Measurements from ENCODE around the gene USP10. TPM values are rescaled to one million over a fixed set of nuclear protein-coding genes. Genes with fewer than 3 reads are reported as not detected.

Gene USP10
- total RNA-seq, 1 donor from 2014 or later = 67.8 TPM

DNA sequence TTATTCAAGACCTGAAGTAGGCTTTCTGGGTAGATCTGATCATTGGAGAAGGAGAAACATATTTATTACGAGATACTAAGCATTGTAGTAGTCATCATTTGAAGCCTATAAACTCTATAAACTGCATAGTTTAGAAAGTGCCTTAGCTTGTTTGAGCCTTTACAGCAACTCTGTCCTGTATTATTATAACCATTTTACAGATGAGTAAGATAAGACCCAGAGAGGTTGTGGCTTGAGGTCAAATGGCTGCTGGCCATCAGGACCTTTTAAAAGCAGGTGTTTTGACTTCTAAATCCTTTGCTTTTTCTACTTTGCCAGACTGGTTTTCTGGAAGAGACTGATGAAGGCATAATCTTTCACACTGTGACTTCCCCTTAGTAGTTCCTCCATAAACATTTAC, 7.1 kb downstream of the USP10 start:
- Histone ChIP-seq H3K27me3 (ENCODE audit: control insufficient read depth, insufficient read depth, low read length) (no peaks in the 10 kb centered on the region), H3K4me3 (ENCODE audit: low read depth, low read length) (no peak overlapping the region), H3K36me3 (ENCODE audit: control insufficient read depth, insufficient read depth, low read length) (no peaks in the 10 kb centered on the region)
- TF ChIP-seq, protein P1, sequence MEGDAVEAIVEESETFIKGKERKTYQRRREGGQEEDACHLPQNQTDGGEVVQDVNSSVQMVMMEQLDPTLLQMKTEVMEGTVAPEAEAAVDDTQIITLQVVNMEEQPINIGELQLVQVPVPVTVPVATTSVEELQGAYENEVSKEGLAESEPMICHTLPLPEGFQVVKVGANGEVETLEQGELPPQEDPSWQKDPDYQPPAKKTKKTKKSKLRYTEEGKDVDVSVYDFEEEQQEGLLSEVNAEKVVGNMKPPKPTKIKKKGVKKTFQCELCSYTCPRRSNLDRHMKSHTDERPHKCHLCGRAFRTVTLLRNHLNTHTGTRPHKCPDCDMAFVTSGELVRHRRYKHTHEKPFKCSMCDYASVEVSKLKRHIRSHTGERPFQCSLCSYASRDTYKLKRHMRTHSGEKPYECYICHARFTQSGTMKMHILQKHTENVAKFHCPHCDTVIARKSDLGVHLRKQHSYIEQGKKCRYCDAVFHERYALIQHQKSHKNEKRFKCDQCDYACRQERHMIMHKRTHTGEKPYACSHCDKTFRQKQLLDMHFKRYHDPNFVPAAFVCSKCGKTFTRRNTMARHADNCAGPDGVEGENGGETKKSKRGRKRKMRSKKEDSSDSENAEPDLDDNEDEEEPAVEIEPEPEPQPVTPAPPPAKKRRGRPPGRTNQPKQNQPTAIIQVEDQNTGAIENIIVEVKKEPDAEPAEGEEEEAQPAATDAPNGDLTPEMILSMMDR (IDR thresholded peaks at IDR 0.05; ENCODE audit: insufficient read depth, low read length, poor library complexity, severe bottlenecking) = no peak
- DNase-seq (ENCODE audit: low read depth) = no peak

DNA sequence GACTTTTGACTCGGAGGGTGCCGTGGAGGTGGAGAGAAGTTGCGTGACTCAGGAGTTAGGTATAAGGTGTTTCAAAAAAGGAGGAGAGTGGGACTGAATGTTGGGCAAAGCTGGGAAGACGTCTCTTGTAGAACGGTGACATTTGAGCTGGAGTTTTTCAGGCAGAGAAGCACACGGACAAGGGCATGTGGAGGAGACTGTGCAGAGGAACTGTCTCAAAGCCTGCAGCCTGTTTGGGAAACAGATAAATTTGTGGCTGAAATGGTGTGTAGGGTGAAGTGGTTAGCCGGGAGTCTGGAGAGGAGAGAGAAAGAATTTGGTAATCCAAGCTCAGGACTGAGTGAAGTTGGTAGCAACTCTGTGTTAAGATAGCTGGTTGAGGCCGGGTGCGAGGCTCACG, 9.8 kb downstream of the USP10 start:
- H3K27me3 ChIP-seq (ENCODE audit: control insufficient read depth, insufficient read depth, low read length) = no peaks in the 10 kb centered on the region
- DNase-seq (ENCODE audit: low read depth) = no peak
- H3K4me3 ChIP-seq (ENCODE audit: low read depth, low read length) = no peak overlapping the region
- TF ChIP-seq, protein P1 (IDR thresholded peaks at IDR 0.05; ENCODE audit: insufficient read depth, low read length, poor library complexity, severe bottlenecking) = no peak
- H3K36me3 ChIP-seq (ENCODE audit: control insufficient read depth, insufficient read depth, low read length) = no peaks in the 10 kb centered on the region

DNA sequence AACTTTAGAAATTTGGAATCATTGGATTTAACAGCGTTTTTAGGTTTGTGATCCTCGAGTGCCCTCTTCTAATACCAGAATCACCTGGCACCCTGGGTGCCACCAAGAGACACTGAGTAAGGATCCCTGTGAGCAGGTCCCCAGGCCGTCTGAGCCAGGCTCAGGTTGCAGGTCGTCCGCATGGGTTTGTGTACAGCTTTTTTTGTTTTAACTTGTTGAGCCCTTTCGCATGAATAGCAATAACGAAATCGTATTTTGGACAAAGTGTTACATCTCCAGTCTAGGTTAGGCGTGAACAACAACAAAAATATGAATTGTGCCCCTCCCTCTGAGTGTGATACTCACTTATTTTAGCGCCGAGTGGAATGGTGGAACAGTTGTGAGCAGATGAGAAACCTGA, 10.9 kb downstream of the USP10 start:
- no peak for DNase-seq (ENCODE audit: low read depth)
- TF ChIP-seq, protein P1 (IDR thresholded peaks at IDR 0.05; ENCODE audit: insufficient read depth, low read length, poor library complexity, severe bottlenecking) = no peak
- no peak overlapping the region for H3K4me3 ChIP-seq (ENCODE audit: low read depth, low read length)
- H3K27me3 ChIP-seq (ENCODE audit: control insufficient read depth, insufficient read depth, low read length) = no peaks in the 10 kb centered on the region
- no peaks in the 10 kb centered on the region for H3K36me3 ChIP-seq (ENCODE audit: control insufficient read depth, insufficient read depth, low read length)

DNA sequence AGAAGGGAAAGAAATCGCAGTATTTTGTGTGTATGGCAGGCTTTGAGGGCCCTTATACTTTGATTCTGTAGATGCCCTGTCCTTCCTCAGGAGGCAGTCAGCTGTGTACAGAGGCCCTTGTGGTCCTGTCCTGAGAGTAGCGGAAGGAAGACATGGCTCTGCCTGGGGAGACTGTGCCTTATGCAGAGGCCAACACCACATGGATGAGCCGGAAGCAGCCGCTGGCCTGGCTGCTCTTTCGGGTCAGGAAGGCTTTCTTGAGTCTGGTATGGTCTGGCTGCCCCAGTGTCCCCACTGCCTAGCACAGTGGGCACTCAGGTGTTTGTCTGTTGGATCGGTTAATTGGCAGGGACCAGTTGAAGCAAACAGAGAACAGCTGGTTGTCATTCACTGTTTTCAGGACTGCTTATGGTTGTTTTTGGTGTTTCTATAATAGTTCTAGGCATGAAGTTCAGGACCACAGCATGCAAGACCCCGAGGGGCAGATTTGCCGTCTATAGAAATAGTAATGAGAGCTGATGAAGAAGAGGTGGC, 12.4 kb downstream of the USP10 start:
- Histone ChIP-seq H3K4me3 (ENCODE audit: low read depth, low read length) (no peak overlapping the region), H3K27me3 (ENCODE audit: control insufficient read depth, insufficient read depth, low read length) (no peaks in the 10 kb centered on the region), H3K36me3 (ENCODE audit: control insufficient read depth, insufficient read depth, low read length) (no peaks in the 10 kb centered on the region)
- no peak for DNase-seq (ENCODE audit: low read depth)
- TF ChIP-seq, protein P1 (IDR thresholded peaks at IDR 0.05; ENCODE audit: insufficient read depth, low read length, poor library complexity, severe bottlenecking) = no peak

DNA sequence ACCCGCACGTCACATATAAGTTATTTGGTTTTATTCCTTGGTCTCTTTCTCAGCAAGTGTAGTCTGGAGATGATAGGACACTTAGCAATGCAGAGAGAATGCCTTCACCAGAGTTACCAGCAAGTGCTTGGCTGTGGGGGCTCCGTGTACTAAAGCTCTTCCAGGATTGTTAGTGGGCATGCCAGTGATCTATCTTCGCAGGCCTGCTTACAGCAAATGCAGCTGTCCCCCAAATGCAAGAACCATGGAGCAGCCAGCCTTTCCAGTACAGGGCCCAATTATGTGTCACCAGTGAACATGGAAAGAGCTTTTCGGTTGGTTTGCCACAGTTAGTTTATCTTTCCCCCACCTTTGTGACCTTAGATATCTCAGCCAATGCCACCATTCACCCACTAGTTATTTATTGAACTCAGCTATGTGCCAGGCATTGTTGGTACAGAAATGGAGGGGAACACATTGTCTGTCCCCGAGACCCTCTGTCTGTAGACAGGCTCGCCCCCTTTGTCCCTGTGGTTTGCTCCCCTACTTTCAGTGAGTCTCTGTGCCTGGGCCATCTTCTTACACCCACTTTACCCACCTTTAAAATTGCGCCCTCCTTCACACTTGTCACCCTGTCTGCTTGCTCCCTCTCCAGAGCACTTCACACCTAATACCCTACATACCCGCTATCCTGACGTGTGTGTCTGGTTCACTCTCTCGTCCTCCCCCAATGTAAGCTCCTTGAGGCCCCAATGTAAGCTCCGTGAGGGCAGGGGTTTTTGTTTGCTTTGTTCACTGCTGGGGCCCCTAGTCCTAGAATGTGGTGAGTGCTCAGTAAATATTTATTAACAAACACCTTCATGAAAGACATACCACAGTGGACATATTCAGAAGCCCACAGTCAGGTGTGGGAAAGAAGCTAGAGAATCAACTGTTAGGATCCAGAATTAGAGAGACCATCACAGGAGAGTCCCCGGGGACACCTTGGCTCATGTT, 13.3 kb downstream of the USP10 start:
- Histone ChIP-seq H3K27me3 (ENCODE audit: control insufficient read depth, insufficient read depth, low read length) (no peaks in the 10 kb centered on the region), H3K36me3 (ENCODE audit: control insufficient read depth, insufficient read depth, low read length) (no peaks in the 10 kb centered on the region), H3K4me3 (ENCODE audit: low read depth, low read length) (no peak overlapping the region)
- no peak for DNase-seq (ENCODE audit: low read depth)
- TF ChIP-seq, protein P1 (IDR thresholded peaks at IDR 0.05; ENCODE audit: insufficient read depth, low read length, poor library complexity, severe bottlenecking) = no peak

Data from kidney epithelial cell (primary cell).